Measurements from ENCODE around the gene CHMP4A.
A peak's percentile ranks its signal among the peaks of the same experiment; 100 is the strongest.

The CHMP4A gene

DNA sequence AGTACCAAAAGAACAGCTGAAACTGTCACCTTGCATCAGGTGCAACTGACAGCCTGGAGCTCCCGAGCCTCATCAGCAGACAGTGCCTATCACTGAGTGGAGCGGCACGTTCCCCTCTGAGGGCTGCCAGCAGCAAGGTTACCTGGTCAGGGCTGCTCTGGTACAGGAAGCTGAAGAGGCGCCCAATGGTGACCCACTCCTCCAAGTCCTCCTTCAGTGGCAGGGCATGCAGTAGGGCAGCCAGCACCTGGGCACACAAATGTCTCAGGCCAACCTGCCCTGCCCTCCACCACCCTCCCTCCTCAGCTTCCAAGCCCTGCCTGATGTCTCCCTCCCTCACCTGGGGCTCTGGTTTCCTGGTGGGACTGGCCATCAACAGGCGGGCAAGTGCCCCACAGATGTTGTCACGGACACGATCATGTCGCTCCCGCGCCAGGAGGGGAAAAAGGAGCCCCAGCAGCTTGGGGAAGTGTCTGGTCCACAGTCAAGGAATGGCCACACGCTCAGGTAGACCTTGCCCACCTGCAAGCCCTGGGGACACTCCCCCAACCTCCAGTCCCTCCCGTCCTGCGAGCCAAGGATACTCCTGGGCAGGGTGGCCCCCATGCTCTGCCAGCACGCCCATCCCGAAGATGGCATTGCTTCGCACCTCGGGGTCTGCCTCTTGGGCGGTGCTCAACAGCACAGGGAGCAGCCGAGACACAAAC, 31.8 kb downstream of the CHMP4A start:
- TF ChIP-seq, protein P1, sequence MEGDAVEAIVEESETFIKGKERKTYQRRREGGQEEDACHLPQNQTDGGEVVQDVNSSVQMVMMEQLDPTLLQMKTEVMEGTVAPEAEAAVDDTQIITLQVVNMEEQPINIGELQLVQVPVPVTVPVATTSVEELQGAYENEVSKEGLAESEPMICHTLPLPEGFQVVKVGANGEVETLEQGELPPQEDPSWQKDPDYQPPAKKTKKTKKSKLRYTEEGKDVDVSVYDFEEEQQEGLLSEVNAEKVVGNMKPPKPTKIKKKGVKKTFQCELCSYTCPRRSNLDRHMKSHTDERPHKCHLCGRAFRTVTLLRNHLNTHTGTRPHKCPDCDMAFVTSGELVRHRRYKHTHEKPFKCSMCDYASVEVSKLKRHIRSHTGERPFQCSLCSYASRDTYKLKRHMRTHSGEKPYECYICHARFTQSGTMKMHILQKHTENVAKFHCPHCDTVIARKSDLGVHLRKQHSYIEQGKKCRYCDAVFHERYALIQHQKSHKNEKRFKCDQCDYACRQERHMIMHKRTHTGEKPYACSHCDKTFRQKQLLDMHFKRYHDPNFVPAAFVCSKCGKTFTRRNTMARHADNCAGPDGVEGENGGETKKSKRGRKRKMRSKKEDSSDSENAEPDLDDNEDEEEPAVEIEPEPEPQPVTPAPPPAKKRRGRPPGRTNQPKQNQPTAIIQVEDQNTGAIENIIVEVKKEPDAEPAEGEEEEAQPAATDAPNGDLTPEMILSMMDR (IDR thresholded peaks at IDR 0.05; ENCODE audit: low read depth, low read length) = no peak
- no peak for DNase-seq (ENCODE audit: low read depth, low spot score)
- in situ Hi-C loops (cut with HindIII; ENCODE audit: low sequenced_read_pairs) = no loop called here
- H3K4me3 ChIP-seq (ENCODE audit: low read depth, low read length) = no peak overlapping the region

DNA sequence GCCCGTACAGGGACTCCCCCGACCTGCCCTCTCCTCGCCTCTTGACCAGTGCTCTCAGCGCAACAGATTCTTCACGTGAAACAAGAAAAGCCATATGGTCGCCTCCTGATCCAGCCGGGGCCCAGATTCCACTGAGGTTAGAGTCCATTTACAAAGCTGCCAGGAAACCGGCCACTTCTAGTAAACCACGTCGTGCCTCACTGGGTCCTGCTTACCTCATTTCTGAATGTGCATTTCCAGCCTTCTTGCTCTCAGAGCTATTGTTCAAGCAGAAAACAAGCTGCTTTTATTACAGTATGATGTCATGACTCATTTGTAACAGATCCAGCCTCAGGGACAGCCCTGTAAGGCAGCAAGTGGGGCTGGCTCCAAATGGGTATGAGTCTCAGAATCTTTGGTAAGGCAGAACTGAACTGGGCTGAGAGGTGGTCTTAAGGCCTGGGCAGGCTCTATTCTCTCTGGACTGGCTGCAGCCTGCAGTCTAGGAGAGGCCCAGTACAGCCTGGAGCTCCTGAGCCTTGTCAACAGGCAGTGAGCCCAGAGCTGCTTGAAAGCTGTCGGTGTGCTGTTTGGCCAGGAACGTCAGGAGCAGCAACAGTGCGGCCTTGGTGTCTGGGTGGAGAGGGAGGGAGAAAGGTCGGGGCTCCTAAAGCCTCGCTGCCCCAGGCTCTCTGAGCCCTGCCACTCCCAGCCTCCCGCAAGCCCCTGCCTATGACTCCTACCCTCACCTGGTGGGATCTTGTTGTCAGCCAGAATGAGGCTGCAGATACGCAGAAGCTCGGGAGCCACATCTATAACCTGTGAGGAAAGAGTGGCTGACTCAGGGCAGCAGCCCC, 33.1 kb downstream of the CHMP4A start:
- DNase-seq (ENCODE audit: low read depth, low spot score) = peak; percentile 90
- H3K4me3 ChIP-seq (ENCODE audit: low read depth, low read length) = no peak overlapping the region
- in situ Hi-C loops (cut with HindIII; ENCODE audit: low sequenced_read_pairs) = no loop called here
- TF ChIP-seq, protein P1 (IDR thresholded peaks at IDR 0.05; ENCODE audit: low read depth, low read length) = no peak

DNA sequence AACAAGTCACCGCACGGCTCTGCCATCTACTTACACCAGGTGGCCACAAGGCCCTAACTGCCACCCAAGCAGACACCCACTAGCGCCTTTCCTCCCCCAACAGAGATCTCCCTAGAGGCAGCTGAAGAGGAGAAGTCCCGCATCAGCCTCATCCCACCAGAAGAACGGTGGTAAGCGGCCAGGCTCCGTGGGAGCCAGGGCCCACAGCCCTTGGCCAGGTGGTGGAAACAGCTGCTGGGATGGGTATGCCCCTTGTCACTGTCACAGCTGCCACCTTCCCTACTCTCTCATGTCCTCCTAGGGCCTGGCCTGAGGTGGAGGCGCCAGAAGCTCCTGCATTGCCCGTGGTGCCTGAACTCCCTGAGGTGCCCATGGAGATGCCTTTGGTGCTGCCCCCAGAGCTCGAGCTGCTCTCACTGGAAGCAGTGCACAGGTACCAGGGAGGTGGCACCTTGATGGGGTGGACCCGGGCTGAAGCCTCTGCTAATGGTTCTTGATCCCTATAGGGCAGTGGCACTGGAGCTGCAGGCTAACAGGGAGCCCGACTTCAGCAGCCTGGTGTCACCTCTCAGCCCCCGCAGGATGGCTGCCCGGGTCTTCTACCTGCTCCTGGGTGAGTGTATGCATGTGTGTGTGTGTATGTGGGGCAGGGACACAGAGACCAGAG, 33.9 kb downstream of the CHMP4A start:
- TF ChIP-seq, protein P1 (IDR thresholded peaks at IDR 0.05; ENCODE audit: low read depth, low read length) = no peak
- no peak for DNase-seq (ENCODE audit: low read depth, low spot score)
- no peak overlapping the region for H3K4me3 ChIP-seq (ENCODE audit: low read depth, low read length)
- in situ Hi-C loops (cut with HindIII; ENCODE audit: low sequenced_read_pairs) = no loop called here

DNA sequence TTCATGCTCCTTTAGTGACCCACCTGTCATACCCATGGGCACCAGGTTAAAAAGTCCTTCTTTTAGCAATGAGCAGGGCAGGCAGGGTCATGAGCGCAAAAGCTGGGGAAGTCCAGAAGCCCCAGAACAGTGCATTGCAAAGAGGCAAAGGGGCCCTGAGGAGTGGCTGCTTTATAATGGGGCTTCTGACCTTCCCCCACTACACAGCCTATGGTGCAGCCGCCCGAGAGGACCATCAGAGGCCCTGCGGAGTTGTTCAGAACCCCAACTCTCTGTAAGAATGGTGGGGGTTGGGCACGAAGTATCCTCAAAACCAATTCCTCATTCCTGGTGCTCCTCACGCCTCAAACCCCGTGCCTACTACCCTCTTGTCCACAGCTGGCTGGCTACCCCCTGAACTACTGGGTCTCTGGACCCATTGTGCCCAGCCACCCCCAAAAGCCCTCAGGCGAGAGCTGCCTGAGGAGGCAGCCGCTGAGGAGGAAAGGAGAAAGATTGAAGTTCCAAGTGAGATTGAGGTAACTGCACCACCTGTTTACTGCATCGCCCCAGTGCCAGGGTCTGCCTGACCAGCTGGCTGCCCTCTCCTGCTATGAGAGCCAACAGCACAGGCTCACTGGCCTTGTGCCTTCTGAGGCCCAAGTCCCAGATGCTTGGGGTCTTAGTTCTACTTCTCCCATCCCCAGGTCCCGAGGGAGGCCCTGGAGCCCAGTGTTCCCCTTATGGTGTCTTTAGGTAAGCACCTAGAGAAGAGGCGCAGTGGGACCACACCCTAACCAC, 34.7 kb downstream of the CHMP4A start:
- no peak overlapping the region for H3K4me3 ChIP-seq (ENCODE audit: low read depth, low read length)
- DNase-seq (ENCODE audit: low read depth, low spot score) = no peak
- TF ChIP-seq, protein P1 (IDR thresholded peaks at IDR 0.05; ENCODE audit: low read depth, low read length) = no peak
- in situ Hi-C loops (cut with HindIII; ENCODE audit: low sequenced_read_pairs) = no loop called here

DNA sequence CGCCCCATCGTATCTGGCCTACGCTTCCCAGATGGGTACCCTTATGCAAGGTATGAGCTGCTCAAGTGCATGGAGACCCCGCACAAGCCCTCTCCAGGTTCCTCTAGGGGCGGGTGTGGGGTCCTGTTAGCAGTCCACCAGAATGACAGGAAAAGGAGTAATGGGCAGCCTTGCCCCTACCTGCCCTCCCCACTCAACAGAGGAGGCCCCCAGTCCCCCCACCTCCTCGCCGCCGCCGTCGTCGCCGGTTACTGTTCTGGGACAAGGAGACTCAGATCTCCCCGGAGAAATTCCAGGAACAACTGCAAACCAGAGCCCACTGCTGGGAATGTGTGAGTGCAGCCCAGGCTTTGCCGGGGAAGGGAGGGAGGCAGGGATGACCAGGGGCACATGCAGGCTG, 35.4 kb downstream of the CHMP4A start:
- in situ Hi-C loops (cut with HindIII; ENCODE audit: low sequenced_read_pairs) = no loop called here
- H3K4me3 ChIP-seq (ENCODE audit: low read depth, low read length) = no peak overlapping the region
- TF ChIP-seq, protein P1 (IDR thresholded peaks at IDR 0.05; ENCODE audit: low read depth, low read length) = no peak
- DNase-seq (ENCODE audit: low read depth, low spot score) = no peak
